ENCODE data around the gene GSTO2.

The GSTO2 gene

DNA sequence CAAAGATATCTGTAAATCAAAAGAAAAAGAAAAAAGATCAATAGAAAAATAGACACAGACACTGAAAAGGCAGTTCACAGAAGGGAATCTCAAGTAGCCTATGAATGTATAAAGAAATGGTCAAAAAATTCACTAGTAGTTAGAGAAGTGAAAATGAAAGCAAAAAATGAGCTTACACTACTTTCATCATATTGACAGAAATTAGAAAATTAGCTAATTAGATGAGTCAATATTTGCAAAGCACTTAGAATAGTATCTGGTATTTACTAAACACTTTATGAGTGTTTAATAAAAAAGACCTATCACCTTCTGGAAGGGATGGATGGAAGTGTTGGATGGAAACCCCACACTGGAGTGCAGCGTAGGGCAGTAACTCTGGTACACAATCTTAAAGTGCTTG lies 82.9 kb downstream of the GSTO2 start:
- peak; percentile 12 for FAIRE-seq

DNA sequence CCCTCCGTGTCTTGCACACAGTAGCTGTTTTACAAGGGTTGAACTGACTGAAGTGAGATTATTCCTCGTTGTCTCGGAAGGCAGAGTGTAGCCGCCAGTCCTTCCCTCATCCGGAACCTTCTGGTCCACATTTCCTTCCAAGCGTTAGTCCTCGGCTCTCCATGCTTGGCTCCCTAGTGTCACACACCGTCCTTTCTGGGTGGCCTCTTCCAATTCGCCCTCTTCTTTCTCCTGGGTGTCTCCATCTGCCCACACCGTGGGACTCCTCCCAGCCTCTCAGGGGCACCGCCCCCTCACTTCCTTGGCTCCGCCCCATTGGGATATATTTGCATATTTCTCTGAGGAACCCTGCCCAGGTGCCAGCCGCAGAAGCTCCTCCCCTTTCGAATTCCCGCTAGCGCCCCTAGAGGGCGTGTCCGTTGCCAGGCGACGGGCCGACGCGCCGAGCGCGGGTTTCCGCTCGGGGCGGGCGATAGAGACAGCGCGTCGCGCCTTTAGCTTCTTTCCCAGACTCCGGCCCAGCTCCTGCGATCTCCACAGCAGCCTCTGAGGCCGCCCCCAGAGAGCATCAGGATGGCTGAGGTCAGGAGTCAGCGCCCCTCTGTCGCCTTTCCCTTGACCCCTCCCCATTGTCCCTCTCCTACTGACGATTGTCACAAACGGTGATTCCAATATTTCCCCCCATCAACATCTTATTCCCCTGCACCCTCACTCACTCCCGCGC lies 84.5 kb downstream of the GSTO2 start, which contains the start of gene CFAP58:
CFAP58 (plus strand) TSS at position 509 of the 724 bp plus-strand sequence; CDS start at position 574, 65 bp downstream.
- DNase-seq (ENCODE audit: extremely low spot score, insufficient read length, low read depth) (peak; percentile 59), FAIRE-seq (peak; percentile 94)

More for the DNA sequence above, 82.9 kb downstream of the GSTO2 start:
- no peak for DNase-seq (ENCODE audit: extremely low spot score, insufficient read length, low read depth)

All from GM18507 (cell line).